SH-SY5Y (cell line): ENCODE results near the gene ATP8A1.

Source experiments
- GATA2 ChIP-seq: IDR thresholded peaks from 2 replicates; pipeline ENCODE4 v1.6.1; 2011; ENCODE audit warnings: mild to moderate bottlenecking, low read depth, low read length
- GATA3 ChIP-seq: IDR thresholded peaks from 2 replicates; pipeline ENCODE4 v1.6.1; 2011; ENCODE audit warnings: low read depth, mild to moderate bottlenecking, low read length, moderate library complexity

DNA sequence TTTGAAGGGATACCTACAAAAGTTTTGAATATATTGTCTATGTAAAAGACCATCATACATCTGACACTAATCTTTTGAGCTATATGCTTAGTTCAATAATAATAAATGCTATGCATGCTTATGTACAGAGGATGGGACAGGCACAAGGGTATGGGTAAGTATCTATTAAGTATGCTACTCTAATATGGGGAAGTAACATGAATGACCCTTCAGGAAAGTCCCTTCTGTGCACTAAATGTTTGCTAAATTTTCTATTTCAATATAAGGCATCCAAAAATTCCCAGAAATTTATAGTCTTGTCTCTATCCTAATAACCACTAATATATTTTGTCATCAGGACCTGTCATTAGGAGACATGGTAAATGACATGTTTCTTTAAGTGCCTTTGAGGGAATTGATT, 19.0 kb downstream of the ATP8A1 start:
- no peak for TF ChIP-seq GATA3
- TF ChIP-seq GATA2 = no peak
